ENCODE data around the gene NCKAP5L. TPM values are rescaled to one million over a fixed set of nuclear protein-coding genes. Genes with fewer than 3 reads are reported as not detected.

Gene NCKAP5L
- total and polyA plus RNA-seq, 2 of the 8 experiments (the other 6 are each of a cell fraction or from before 2014, with no cell fraction given) = 9.4 to 27.9 TPM

GRCh38 chr12:49825971-49826421 lies 2.2 kb downstream of the NCKAP5L start (continued):
- no peak for TF ChIP-seq CTCF (IDR thresholded peaks at IDR 0.05; ENCODE audit: control extremely low read depth in 1 of 3, insufficient read depth in 1 of 3, low read depth in 1 of 3, low read length in 3 of 3)
- TF ChIP-seq KDM1A (IDR thresholded peaks at IDR 0.05; ENCODE audit: borderline replicate concordance, low read length) = no peak
- TF ChIP-seq MAFK (IDR thresholded peaks at IDR 0.05; ENCODE audit: low read depth, low read length) = no peak
- TF ChIP-seq CEBPB (IDR thresholded peaks at IDR 0.05; ENCODE audit: low read depth, low read length) = no peak
- TF ChIP-seq BCL11A (IDR thresholded peaks at IDR 0.05; ENCODE audit: low read depth in 2 of 2, low read length in 2 of 2) = no peak

All from H1 (cell line).